Subcutaneous adipose tissue (tissue), 4 donors: ENCODE measurements around the gene COMP. TPM values are rescaled to one million over a fixed set of nuclear protein-coding genes. Genes with fewer than 3 reads are reported as not detected.

Source experiments
- CTCF ChIP-seq: fragments of 450-650 bp; IDR thresholded peaks from one replicate; pipeline ENCODE4 v1.5.1; 2016; ENCODE audit warnings: low read depth, mild to moderate bottlenecking, control low read depth, antibody characterized with exemption, moderate library complexity
- total RNA-seq, 4 donors: library from RNA; depleted of rRNA; stranded (reverse); fragments of >200 nt; gene quantifications; one replicate each; pipeline ENCODE4 v1.1.0, GENCODE V29; 2016

The COMP gene
- 10 to 100 TPM in 3 of 4 donors, 1 to 10 TPM in 1; 6.2 to 48.0 (median 14.2) TPM for total RNA-seq

- no peak for TF ChIP-seq CTCF
These were observed at the start of gene COMP for GRCh38 chr19:18790566-18791314. Gene COMP, minus strand, starts transcription at chr19:18791305. Its CDS starts 36 bp downstream, at chr19:18791269.

GRCh38 chr19:18840288-18841267 lies 49.5 kb upstream of the COMP start:
- TF ChIP-seq CTCF, result no peak

GRCh38 chr19:18839465-18840287 lies 48.6 kb upstream of the COMP start:
- no peak for TF ChIP-seq CTCF

GRCh38 chr19:18834644-18834984 lies 43.5 kb upstream of the COMP start:
- TF ChIP-seq CTCF, result no peak

GRCh38 chr19:18833849-18834643 lies 42.9 kb upstream of the COMP start:
- TF ChIP-seq CTCF, result no peak

GRCh38 chr19:18833141-18833476 lies 42.0 kb upstream of the COMP start:
- no peak for TF ChIP-seq CTCF
